ENCODE data around the gene CASP4.
"Not testable (repeated sequence)": the region's sequence is repeated elsewhere in the genome, so short reads cannot be mapped to it uniquely, and the experiment has no call there.

Gene CASP4

DNA sequence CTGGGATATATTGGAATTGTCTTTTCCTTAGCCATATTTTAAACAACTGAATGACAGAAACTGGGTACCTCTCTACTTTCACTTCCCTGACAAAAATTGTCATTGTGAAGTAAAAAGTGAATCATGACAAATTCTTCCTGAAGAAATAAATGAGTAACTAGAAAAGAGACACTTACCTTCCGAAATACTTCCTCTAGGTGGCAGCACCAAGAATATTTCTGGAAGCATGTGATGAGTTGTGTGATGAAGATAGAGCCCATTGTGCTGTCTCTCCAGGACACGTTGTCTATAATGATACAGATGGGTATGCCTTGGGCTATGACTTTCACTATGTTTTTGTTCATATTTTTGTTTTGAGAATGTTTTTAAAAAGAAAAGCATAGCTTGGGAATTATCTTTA is 21.5 kb downstream of the CASP4 start:
- peak in 3 of 6 experiments; percentile 2 to 48 (median 47) for DNase-seq

DNA sequence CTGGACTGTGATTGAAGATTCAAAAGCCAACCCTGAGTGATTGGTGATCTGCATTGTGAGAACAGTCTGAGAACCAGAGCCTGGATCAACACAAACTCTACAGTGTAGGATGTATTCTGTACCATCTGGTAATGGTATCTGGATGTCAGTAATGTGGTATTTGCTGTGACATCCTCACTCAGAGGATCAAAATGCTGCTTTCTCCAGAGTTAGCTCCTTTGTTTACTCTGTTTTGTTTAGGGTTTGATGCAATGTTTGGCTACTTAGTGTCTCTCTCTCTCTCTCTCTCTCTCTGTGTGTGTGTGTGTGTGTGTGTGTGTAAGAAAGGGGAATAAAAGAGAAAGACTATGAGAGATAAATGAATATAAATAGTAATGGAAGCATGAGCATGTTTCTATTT is 24.3 kb downstream of the CASP4 start:
- DNase-seq = no peak

- no peak for DNase-seq
Measured at GRCh38 chr11:104943561-104943960, 24.8 kb downstream of the CASP4 start.

DNA sequence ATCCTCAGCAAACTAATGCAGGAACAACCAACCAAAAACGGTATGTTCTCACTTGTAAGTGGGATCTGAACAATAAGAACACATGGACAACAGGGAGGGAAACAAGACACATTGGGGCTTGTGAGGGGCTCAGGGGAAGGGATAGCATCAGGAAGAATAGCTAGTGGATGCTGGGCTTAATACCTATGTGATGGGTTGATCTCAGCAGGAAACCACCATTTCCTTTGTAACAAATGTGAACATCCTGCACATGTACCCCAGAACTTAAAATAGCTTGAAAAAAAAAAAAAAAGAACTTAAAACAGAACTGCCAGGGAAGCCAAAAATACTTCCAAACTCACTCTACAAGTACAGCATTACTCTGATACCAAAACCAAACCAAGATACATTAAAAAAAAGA is 33.8 kb downstream of the CASP4 start:
- DNase-seq = peak in 3 of 6 experiments; percentile 34 to 35 (median 34)

GRCh38 chr11:104934073-104934472 is 34.3 kb downstream of the CASP4 start:
- not testable (repeated sequence) for DNase-seq

- no peak for DNase-seq
Measured at GRCh38 chr11:104928811-104929210, 39.6 kb downstream of the CASP4 start.

GRCh38 chr11:104926771-104927611 is 41.4 kb downstream of the CASP4 start:
- DNase-seq = no peak

DNA sequence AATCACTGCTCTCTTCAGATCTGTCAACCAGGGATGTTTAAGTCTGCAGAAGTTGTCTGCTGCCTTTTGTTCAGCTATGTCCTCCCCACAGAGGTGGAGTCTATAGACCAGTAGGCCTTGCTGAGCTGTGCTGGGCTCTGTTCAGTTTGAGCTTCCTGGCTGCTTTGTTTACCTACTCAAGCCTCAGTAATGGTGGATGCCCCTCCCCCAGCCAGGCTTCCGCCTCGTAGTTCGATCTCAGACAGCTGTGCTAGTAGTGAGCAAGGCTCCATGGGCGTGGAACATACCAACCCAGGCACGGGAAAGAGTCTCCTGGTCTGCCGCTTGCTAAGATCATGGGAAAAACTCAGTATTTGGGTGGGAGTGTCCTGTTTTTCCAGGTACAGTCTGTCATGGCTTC is 42.5 kb downstream of the CASP4 start:
- DNase-seq = no peak

DNA sequence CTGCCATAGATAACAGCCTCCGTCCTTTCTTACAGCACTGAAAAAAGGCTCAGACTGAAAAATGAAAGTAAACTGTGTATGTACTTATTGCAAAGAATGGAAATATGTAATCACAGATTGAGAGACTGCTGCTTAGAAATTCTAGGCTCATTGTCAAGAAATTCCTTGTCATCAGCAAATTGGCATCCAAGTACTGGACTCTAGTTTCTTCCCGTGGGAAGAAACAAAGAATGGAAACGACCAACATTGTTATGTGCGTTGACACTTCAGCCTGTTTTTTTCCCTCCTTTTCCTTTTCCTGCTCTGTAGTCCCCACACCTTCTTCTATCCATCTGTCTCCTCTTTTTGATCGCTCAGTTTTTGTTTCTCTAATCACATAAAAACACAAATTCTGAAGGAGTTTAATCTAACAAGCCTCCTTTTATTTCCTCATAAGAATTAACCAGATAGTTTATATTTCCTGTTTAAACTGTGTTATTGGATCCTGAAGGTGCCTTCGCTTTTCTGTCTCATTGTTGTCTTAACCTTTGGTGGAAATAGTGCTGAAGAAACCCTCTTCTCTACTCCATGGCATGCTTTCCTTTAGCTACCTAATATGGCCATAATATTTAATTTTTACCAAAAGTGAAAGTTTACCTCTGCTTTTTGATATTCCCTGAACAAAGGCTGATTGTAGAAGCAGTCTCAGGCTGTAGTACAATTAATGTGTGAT is 50.1 kb downstream of the CASP4 start:
- DNase-seq = peak in 2 of 6 experiments; percentile 8 to 55

GRCh38 chr11:104917271-104918112 is 50.9 kb downstream of the CASP4 start:
- peak in 3 of 6 experiments; percentile 6 to 55 (median 22) for DNase-seq

GRCh38 chr11:104916442-104916841 is 51.9 kb downstream of the CASP4 start:
- DNase-seq = no peak

DNA sequence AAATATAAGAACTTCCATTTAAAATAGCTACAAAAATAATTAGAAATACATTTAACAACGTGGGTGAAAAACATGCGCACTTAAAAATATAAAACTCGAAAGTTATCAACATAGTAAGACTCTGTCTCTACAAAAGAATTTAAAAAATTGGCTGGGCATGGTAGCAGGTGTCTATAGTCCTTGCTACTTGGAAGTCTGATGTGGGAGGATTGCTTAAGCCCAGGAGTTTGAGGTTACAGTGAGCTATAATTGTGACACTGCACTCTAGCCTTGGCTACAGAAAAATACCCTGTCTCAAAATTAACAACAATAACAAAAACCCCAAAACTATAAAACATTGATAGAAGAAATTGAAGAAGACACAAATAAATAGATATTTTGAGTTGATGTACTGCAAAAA is 56.3 kb downstream of the CASP4 start:
- no peak for DNase-seq

- no peak for DNase-seq
Measured at GRCh38 chr11:104908186-104908531, 60.2 kb downstream of the CASP4 start.

GRCh38 chr11:104907521-104908185 is 60.7 kb downstream of the CASP4 start:
- DNase-seq = peak in 3 of 6 experiments; percentile 4 to 28 (median 24)

GRCh38 chr11:104905271-104905670 is 63.1 kb downstream of the CASP4 start:
- no peak for DNase-seq

DNA sequence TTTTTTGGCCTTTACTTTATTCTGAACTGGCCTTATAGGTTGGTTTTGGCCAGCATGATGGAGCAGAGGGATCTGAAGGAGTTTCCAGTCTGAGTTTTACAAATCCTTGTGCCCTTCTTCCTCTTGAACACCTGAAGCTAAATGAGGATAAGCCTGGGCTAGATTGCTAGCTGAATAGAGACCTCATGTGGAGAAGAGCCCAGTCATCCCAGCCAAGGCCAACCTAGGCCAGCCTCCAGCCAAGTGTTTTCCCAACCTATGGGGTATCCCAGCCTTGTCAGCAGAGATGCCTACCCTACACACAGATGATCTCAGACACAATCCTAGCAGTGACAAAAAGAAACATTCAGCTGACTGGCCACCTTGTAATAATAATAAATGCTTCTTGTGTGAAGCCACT is 69.1 kb downstream of the CASP4 start:
- DNase-seq = no peak

DNA sequence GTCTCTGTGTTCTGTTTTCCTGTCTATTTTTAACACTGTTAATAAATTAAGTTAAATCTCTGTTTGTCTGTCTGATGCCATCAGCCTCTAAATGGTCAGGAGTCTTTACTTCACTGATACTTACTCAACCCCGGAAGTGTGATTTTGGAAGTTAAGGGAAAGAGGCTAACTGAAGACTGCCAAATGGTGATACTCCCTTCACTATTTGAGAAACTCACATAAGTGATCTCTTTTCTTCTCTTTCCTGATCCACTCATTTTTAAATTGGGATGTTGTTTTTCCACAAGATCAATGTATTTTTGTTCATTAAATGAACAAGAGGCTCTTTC is 69.7 kb downstream of the CASP4 start:
- no peak for DNase-seq

DNA sequence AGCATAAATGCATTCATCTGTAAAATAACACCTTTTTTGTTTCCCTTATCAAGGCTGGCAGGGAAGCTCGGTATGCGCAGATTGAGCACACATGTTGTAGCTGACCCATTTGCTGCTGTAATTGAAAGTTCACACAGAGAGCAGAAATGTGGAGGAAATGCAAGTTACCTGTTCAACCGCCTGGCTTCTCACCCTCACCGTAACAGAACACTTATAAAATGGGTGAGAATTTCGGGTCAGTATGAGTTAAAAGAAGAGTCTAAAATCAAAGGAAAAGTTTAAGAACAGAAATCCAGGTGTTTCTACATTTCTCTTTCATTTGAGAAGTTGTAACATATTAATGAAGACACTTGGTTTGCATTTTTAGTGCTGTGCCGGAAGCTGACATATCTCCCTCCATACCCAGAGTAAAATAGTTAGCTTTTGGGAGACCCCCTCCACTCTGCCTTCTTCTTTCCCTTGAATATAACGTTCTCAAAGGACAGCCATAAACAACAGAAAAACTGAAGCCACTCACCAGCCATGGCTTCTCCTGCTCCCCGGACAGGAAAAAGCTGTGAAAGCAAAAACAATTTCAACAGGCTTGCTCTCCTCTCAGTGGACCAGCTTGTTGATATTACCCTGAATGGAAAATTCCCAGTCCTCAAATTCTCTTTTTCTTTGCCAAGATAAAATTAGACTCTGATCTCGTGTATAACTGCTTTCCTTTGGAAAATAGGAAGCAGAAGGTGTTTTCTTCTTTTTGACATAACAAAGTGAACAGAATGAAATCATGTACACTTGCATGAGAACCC is 70.3 kb downstream of the CASP4 start, which contains the start of gene CASP12:
CASP12 (minus strand) TSS at position 570 of the 794 bp plus-strand sequence.
- DNase-seq = no peak

GRCh38 chr11:104895634-104896033 is 72.7 kb downstream of the CASP4 start:
- no peak for DNase-seq

- no peak for DNase-seq
Measured at GRCh38 chr11:104893876-104894275, 74.5 kb downstream of the CASP4 start.
